Muscle of arm (tissue), 12 donors: Measurements from ENCODE around the gene PRPF18. TPM values are rescaled to one million over a fixed set of nuclear protein-coding genes. Genes with fewer than 3 reads are reported as not detected.

Source experiments
- DNase-seq: peaks from one replicate; pipeline ENCODE4 v3.0.0-alpha.2; 2013
- polyA plus RNA-seq, 12 donors: library from polyadenylated mRNA; unstranded; fragments of 120-200 nt; gene quantifications; one replicate each; pipeline ENCODE4 v1.2.1, GENCODE V29; 2013; ENCODE audit not compliant: insufficient read length in 12 of 12

PRPF18 gene
- polyA plus RNA-seq, 12 donors = 6.8 to 30.5 (median 27.4) TPM; not detected in 1

- no peak for DNase-seq
Observed at GRCh38 chr10:13594641-13595040, 7.9 kb downstream of the PRPF18 start.

DNA sequence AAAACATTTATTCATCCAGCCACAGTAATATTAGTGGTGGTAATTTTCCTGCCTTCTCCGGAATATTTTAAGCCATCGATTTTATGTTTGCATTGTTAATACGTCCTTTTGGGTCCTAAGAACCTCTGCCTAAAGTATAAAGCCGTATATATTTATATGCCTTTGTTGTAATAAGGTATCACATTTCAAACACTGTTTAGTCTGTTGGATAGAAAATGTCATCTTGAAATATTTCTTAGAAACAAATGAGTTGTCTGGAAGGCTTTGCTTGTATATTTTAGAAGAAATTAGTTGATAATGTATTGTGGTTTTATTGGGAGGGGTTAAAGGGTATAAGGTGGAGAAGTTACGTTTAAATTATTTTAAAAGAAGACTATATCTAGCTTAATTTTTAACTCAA lies 11.1 kb downstream of the PRPF18 start:
- no peak for DNase-seq

DNA sequence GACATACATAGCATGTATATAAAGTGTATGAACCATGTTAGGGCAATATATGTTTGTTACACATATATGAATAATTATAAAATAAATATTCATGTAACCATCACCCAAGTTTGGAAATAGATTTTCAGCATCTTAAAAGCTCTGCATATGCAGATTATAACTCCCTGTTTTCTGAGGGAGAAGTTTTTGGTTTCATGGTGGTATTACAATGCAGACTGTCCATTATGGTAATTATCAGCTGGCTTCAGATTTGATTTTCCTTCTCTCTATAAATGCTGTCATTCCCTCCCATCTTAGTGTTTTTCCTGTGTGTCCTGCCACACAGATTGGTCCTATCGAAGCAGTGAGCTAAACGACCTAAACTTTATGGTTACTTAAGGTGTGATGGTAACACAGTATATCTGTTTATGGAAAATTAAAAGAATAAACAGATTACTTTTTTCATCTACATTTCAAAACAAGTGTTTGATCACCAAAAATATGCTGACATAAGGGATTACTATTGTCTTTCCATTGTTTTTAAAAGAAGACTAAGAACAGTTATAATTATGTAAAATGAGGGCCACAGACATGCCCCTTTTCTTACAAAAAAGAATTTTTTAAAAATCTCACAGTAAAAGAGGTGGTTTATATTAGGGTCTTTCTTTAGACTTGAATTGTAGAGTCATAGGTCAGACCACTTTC lies 17.7 kb downstream of the PRPF18 start:
- no peak for DNase-seq

DNA sequence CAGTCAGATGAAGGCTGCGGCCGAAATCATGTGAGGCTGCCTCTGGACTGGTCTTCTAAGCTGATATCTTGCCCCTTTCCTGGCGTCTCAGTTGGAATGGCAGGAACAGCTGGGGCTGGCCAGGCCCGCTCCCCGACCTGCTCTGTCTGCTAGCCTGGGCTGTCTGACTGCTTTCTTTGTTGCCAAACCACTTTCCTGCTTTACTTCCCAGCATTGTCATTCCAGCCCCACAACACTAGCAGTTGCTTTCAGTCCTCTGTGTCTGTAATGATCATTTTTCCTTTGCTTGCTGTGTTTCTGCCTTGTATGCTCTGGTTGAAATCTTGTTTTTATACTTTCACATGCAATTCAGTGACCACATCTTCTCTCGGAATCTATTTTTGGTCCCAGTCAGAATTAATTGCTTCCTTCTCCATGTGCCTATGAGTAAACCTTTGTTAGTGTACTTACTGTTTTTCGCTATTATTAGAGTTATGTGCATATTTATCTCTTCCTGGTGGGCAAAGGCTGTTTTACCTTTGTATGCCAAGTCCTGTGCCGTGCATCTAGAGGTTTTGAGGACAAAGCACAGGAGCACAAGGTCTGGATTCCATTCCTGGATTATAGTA lies 21.6 kb downstream of the PRPF18 start:
- DNase-seq = peak; percentile 38

DNA sequence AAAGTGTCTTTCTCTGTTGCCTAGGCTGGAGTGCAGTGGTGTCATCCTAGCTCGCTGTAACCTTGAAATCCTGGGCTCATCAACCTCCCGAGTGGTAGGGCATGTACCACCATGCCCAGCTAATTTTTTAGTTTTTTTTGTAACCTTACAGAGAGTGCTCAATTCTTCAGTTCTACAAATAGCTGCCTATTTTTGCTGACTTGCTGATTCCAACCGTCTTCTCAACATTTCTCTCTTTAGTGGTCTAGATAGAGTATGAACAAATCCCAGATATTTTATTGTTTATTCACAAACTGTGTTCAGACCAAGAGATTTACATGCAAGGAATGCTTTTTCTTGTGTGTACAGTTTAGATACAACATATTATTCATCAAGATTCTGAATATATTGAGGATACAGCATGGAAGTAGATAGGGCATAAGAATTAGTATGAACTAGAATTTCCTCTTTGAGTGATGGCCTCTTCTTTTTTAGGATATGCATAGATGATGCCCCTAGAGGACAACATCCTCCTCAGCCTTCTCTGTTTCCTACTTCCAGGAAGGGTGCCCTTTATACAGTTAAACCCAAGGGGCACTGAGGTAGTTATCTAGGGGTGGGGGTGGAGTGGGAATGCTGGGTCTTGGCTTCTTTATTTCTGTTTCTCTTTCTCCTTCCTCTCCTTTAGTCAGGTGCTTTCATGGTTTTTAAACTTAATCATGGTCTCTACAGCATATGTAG lies 26.0 kb downstream of the PRPF18 start:
- no peak for DNase-seq

- DNase-seq = peak; percentile 62
Observed at GRCh38 chr10:13613519-13613918, 26.8 kb downstream of the PRPF18 start.

DNA sequence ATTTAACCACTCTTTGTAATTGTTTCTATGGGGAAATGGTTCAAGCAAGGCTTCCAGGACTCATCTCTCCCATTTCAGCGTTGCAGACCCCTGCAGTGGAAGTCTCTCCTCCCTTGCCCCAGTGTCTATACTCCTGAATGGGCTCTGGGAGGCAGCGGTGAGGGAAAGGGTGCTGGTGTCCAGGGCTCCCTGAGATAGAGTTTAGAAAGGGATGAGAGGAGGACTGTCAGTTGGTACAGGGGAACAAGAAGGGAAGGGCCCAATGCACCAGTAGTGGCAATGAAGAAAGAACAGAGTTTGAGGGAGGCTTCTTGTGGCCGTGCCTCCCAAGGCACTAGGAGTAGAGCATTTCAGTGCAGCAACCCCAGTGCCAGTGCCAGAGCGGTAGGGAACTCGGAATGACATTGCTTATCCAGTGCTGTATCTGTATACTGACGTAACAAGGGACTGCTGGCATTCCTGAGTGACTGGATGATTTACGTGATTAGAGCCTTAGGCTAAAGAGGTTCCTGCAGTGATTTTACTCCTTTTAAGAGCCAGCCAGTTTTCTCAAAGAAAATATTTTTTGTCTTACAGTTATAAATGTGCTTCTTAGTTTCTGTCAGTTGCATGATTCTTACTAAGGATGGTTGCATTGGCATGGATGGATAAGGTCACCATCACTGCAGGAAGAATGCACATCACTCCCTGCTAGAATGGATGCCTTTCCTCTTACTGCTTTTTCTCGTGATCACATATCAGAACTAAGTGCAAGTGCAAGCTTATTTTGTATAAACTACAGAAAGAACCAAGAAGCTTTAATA lies 28.0 kb downstream of the PRPF18 start:
- DNase-seq = no peak

GRCh38 chr10:13615650-13616300 lies 29.0 kb downstream of the PRPF18 start:
- no peak for DNase-seq

DNA sequence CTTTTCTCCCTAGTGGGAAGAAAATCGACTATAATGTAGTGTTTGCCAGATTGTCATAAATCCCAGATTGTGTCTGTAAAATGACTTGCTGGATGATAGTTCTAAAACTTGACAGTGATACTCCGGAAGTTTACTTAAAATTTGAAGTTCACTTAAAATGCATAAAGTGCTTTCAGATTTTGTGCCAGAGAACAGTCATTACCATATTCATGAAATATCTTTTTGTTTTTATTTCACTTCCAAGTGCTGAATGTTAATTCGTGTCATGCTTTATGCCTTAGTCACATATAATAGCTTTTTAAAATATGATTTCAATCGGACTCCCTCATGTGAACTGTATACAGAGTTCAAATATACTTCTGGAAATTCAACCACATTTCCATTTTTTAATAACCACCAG lies 30.4 kb downstream of the PRPF18 start:
- DNase-seq = no peak

DNA sequence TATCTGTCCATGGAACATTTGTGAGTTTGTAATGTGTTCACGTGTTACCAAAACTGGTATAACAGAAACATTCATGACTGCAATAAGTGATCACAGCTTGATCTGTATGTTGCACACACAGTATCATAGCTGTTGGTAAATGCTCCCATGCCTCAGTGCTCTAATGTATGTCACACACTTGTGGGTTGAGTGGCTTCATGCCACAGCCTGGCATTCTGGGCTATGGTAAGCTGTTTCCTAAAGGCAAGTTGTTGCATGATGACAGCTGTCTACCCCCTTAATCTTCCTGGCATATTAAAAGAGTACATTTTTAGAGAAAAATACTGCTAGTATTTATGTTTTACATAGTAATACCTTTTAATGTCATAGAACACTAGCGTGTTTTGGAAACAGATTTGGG lies 35.2 kb downstream of the PRPF18 start:
- DNase-seq = no peak

- DNase-seq = no peak
Observed at GRCh38 chr10:13624630-13625029, 37.9 kb downstream of the PRPF18 start.

- DNase-seq = no peak
Observed at GRCh38 chr10:13627459-13628310, 40.9 kb downstream of the PRPF18 start.

- DNase-seq = no peak
Observed at GRCh38 chr10:13628661-13629060, 41.9 kb downstream of the PRPF18 start.

DNA sequence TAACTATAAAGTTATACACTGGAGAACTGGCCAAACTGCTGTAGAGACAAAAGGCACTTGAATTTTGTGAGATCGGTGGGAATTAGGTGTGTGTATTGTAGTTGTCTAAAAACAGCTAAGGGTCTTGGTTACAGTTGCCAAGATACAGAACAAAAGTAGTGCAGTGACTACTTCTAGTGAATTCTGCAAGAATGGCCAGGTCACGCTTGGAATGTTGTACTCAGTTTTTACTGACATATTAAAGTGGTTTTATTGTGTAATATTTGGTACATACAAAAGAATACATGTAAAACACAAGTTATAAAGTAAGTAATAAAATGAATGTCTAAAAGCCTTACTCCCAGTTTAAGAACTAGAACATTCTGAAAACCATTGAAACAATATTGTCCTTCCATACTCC lies 42.4 kb downstream of the PRPF18 start:
- no peak for DNase-seq

DNA sequence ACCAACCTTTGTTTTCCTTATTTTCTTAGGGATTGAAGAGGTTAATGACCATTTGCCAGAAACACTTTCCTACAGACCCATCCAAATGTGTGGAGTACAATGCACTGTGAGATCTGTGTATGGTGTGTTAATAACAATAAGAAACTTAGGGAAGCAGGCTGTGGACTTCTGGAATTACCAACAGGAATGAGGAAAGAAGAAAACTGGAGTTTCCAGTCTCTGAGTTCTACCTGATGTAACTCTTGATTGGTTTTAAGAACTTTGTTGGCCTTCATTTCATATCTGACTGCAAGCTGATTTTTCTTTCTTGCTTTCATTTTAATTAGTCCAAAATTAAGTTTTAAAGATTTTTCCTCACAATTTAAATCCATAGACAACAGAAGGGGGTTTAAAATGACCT lies 43.5 kb downstream of the PRPF18 start:
- no peak for DNase-seq

GRCh38 chr10:13631594-13631993 lies 44.8 kb downstream of the PRPF18 start:
- no peak for DNase-seq

DNA sequence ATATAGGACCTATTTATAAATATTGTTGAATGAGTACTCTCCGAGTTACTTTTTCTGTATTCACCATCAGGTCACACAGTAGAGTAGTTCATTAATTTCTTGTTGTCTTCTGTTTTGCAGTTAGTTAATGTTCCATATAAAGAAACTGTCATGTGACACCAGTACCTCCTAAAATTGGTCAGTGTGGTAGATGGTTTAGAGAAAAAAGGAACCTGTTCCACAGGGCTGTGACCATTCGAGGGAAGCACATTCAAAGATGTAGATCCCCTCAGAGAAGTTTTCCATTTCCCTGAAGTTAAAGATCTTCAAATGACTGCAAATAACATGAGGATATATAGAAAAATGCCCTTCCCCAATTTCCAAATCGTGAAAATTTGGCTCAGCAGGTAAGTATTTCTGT lies 45.7 kb downstream of the PRPF18 start:
- DNase-seq = no peak

DNA sequence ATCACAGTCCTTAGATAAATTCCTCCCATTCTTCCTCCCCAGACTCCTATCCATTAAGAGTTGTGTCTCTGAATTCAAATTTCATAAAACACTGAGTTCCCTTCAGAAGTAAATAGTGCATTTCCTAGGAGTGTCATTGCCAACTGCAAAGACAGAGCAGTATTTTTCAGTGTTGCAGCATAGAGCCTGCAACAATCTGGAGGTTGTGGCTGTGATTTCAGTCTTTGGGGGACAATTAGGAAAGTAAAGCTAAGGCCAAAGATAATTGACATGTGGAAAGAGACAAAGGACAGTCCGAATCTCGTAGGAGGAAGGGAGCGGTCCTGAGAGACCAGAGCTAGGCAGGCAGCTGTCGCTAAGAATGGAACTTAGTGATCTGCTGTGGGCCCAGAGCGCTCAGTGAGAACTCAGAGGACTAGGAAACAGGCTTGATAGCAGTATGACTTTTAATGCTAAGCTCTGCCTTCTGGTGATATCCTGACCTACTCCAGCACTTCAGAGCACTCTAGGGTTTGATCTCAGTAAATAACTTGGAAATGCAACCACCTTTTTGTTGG lies 46.2 kb downstream of the PRPF18 start:
- peak; percentile 57 for DNase-seq

- peak; percentile 93 for DNase-seq
Observed at GRCh38 chr10:13633689-13634088, 46.9 kb downstream of the PRPF18 start.

GRCh38 chr10:13634207-13634606 lies 47.4 kb downstream of the PRPF18 start:
- DNase-seq = peak; percentile 63
